Activated CD4-positive, alpha-beta T cell treated with anti-CD3 and anti-CD28 coated beads, Interleukin-2, amount 50 U/mL, for 1 hour (primary cell): ENCODE data around the gene CAPN3.

ENCODE experiments used
- DNase-seq: peaks from one replicate; pipeline ENCODE4 v3.0.0-alpha.2; 2020

The CAPN3 gene

DNA sequence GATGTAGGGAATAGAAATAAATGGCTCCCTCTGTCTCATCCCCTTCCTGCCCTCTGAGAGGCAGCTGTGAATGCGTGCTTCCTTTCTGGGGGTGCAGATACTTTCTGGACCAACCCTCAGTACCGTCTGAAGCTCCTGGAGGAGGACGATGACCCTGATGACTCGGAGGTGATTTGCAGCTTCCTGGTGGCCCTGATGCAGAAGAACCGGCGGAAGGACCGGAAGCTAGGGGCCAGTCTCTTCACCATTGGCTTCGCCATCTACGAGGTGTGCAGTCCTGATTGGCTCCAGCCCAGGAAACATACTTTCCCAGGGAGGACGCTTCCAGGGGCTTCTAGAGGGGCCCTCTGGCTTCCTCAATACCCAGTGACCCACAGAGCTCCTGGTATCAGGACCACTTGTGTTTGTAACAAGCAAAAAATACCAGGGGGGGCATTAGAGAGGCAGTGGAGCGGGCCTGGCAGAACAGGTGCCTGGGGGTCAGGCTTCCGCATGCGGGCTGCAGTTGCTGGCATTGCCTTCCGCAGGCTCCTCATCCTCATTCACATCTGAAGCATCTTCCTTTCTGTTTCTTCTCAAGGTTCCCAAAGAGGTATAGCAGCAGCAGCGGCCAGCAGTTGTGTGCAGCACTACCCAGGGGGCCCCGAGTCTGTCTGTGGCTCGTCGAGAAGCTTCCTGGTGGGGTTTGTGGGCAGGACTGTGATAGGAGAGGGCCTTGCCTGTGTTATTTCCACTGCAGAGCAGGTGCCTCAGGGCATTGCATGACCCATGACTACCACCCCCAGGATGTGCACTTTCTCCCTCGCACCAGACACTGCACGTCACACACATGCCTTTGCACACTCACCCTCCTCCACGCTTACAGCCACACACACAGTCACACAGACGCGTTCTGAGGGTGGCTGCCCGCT is 42.5 kb downstream of the CAPN3 start:
- DNase-seq: no peak

DNA sequence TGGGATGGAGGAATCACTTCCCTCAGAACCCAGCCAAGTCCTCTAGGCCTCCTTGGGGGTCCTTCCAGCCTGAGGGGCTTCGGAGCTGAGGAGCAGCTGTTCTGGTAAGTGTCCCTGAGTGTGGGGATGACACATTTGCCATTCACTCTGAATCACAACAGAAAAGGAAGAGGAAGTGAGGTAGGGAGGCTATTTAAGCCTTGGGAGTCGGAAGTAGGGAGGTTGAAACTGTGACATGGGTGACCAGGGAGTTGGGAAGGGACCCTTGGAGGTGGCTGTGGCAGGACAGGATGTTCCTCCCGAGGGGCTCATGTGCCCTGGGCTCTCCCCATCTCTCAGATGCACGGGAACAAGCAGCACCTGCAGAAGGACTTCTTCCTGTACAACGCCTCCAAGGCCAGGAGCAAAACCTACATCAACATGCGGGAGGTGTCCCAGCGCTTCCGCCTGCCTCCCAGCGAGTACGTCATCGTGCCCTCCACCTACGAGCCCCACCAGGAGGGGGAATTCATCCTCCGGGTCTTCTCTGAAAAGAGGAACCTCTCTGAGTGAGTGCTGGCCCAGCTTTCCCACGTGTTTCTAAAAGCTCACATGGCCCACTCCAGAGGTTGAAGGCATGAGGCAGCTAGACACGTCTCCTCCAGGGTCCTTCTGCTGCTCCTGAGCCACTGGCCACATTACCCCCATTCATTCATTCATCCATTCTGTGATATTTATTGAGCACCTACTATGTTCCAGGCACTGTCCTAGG is 43.3 kb downstream of the CAPN3 start:
- no peak for DNase-seq

DNA sequence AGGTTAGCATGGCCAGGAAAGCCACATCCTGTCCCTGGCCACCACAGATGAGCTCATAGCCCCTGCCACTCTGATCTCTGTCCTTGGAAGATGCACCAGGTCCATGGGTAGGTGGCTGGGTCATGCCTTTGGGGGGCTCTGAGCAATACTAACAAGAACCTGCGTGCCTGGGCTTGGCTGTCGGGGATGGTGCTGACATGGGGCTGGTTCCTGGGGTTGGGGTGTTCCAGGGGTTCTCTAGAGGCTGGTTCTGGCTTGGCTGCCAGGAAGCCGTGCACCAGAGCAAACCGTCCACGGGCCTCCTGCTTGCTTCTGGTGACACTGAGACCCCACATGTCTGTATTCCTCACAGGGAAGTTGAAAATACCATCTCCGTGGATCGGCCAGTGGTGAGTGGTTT is 44.1 kb downstream of the CAPN3 start:
- no peak for DNase-seq

- no peak for DNase-seq
Measured at GRCh38 chr15:42404461-42405235, 45.3 kb downstream of the CAPN3 start.

DNA sequence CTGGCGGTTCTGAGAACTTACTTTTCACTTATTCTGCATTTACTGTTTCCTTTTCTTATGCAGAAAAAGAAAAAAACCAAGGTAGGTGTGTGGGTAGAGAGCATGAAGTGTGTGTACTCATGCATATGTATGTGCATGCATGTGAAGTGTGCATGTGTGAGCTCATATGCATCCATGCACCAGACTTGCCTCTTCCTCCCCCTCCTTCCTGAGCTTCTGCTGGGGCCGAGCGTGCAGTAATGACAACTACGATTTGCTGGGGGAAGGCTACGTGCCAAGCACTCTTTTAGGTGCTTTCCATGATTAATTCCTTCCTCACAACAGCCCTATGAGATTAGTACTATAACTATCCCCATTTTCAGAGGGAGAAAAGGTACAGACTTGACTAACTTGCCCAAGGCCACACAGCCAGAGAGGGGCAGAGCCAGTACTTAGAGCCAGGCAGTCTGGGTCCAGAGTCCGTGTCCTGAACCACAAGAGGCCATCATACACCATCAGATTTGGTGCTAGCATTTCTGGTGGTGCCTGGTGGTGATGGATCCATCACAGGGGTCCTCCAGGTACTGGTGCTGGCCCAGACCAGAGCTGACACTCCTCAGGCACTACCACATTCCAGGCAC is 46.7 kb downstream of the CAPN3 start:
- no peak for DNase-seq

DNA sequence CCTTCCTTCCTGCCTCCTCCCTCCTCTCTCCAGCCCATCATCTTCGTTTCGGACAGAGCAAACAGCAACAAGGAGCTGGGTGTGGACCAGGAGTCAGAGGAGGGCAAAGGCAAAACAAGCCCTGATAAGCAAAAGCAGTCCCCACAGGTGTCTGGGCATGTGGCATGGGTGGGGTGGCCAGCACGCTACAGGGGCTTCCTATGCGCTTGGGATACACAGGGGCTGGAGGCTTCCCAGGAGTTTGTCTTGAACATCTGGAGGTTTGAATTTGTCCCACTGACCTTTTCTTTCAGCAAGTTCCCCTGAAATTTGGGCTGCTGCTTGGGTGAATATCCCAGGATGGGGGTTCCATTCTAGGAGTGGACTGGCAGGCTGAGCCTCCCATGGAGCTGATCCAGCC is 48.9 kb downstream of the CAPN3 start:
- DNase-seq: no peak

DNA sequence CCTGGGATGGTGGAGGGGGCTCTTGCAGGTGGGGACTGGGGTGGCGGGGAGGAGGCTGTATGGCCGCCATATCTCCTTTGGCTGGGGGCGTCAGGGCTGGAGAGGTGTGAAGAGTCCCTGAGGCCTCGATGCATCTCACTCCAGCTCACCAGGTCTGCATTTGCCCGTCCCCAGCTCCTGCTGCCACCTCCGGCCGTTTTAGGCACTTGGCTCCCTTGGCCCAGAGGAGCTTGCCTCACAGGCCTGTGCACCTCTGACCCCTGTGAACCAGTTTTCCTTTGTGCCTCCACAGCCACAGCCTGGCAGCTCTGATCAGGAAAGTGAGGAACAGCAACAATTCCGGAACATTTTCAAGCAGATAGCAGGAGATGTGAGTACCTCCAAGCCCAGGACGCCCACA is 49.7 kb downstream of the CAPN3 start:
- no peak for DNase-seq

DNA sequence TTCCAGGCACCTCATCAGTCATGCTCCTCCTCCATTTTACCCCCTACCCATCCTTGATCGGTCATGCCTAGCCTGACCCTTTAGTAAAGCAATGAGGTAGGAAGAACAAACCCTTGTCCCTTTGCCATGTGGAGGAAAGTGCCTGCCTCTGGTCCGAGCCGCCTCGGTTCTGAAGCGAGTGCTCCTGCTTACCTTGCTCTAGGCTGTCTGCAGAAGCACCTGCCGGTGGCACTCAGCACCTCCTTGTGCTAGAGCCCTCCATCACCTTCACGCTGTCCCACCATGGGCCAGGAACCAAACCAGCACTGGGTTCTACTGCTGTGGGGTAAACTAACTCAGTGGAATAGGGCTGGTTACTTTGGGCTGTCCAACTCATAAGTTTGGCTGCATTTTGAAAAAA is 52.6 kb downstream of the CAPN3 start:
- DNase-seq: no peak

GRCh38 chr15:42413920-42414319 is 54.6 kb downstream of the CAPN3 start:
- no peak for DNase-seq

DNA sequence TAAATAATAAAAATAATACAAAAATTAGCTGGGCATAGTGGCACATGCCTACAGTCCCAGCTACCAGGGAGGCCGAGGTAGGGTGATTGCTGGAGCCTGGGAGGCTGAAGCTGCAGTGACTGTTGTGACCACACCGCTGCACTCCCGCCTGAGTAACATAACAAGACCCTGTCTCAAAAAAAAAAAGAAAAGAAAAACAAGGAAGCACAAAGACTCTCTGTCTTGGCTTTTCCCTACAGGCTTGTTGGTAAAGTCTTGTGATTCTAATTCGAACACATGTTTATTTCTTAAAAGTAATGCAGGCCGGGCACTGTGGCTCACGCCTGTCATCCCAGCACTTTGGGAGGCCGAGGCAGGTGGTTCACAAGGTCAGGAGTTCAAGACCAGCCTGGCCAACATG is 60.1 kb downstream of the CAPN3 start:
- DNase-seq: no peak

GRCh38 chr15:42421376-42421775 is 62.1 kb downstream of the CAPN3 start:
- DNase-seq: no peak

DNA sequence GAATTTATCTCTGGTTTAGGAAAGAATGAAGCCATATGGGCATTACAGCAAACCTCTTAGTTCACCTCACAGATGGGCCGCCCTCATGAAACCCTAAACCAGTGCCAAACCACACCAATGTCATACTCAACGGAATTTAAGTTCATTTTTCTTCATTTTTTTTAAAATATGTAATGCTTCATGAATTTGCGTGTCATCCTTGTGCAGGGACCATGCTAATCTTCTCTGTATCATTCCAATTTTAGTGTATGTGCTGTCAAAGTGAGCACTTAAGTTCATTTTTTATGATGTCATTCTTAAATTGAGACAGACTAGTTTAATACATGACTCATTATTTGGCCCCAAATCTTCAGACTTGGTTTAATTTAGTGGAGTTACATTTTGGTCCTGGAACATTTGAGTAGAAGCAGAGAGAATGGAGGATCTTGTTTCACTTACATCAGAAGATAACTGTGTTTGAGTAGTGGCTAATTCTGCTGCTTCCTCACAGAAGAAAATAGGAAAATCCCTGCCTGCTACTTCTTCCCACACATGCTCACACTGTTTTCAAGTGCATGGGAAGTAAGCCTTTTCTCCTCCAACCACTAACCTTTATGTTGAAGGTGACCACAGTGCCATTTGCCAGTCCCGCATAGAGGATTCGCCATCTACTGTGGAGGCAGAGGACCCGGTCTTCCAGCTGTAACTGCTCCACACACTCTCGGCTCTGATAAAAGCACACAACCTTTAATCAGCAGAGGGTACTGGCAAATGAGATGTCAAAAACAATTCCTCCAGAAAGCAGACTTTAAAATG is 68.3 kb downstream of the CAPN3 start:
- no peak for DNase-seq

GRCh38 chr15:42444415-42445063 is 85.2 kb downstream of the CAPN3 start:
- no peak for DNase-seq

DNA sequence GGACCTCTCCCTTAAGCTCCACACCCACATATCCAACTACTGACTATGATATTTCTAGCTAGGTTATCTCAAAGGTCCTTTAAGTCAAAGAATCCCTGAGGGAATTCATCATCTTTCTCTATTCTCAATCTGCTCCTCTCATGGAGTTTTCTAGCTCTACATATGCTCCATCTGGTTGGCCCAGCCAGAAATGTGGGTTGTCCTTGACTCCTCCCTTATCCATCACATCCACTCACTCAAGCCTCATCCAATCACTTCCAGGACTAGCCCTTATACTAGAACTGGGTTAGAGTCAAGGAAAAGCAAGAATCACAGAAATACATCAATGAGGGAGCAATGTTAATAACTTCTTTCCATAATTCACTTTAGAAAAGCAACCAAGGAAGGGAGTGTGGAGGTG is 86.2 kb downstream of the CAPN3 start:
- DNase-seq: no peak

DNA sequence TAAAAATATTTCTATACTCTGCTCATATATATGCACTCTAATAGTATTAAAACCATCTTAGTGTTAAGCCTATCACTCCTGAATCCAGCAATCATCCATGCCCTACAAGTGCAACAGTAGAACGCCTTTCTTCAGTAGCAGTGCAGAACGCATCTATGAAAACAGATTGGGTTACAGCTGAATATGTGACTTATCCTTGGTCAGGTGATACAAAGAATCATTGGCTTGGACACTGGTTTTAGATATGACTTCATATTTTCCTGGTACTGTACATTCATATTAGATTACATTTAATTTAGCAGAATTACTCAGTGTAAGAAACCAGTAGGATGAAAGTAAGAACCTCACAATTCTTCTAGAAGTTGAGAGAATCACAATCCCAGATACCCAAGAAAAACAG is 88.3 kb downstream of the CAPN3 start:
- DNase-seq: no peak

- DNase-seq: no peak
Measured at GRCh38 chr15:42448281-42448680, 89.0 kb downstream of the CAPN3 start.

DNA sequence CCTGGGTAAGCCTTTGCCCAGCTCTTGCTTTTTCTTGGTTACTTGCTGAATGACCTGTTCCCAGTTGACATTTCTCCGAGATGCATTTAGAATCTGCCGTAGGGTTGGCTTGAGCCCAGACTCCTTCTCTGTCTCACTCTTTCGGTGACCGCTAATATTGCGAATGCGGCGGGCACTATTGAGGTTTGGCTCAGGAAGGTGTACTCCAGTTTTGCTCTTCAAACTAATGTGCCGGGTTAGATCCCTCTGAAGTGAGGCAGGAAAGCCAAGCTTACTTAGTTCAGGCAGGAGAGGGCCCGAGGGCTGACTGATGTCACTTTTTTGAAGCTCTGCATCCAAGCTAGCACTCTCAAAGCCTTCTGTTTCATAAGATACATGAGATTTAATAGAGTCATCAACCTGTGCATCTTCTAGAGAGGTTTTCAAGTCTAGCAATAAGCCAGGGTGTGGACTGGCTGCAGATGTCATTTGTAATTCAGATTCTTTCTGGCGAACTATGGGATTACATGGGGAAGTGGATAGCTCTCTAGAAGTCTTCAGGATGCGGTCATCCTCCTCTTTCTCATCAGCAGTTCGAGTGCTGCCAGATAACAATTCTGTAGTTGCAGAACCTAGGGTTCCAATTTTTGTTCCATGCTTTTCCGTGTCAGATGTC is 90.6 kb downstream of the CAPN3 start:
- DNase-seq: no peak

DNA sequence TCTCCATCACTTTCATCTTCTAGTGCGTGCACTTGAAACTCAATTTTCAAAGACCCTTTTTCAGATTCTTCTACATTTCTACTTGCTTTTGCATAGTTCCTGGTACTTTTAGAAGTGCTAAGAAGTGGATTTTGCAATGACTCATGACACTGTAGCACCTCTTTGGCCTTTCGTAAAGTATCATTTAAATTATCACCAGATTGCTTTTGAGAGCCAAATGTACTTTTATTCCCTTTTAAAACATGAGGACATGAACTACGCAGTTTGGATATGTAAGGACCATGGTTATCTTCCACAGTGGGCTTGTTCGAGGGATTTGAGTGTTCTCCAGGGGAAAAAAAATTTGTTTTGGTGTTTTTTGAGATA is 91.1 kb downstream of the CAPN3 start:
- no peak for DNase-seq

- DNase-seq: no peak
Measured at GRCh38 chr15:42453826-42454225, 94.5 kb downstream of the CAPN3 start.

GRCh38 chr15:42456531-42456930 is 97.2 kb downstream of the CAPN3 start:
- DNase-seq: no peak

DNA sequence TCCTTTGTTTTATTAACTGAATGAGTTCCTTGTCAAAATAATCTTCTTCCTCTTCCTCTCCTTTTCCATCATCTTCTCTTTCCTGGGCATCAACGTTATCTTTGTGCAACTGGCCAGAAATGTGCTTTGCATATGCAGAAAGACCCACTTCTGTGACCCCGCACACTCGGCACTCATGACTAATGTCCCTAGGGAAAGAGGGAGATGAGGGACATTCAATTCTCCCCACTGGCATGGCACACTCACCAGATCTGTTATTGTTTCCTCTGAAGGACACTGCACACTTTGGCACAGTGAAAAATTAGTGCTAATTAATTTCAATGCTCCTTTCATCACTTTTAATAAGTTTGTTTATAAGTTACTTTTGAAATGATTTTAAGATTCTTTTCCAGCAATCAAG is 97.7 kb downstream of the CAPN3 start:
- no peak for DNase-seq
